A204.1 (cell line): ENCODE measurements around the gene PTPRT.

ENCODE experiments used
- FAIRE-seq: peaks from 2 replicates; lab custom pipeline; 2012; peaks lifted over from hg19 to GRCh38; lab: Jason Lieb, UNC

Gene PTPRT

DNA sequence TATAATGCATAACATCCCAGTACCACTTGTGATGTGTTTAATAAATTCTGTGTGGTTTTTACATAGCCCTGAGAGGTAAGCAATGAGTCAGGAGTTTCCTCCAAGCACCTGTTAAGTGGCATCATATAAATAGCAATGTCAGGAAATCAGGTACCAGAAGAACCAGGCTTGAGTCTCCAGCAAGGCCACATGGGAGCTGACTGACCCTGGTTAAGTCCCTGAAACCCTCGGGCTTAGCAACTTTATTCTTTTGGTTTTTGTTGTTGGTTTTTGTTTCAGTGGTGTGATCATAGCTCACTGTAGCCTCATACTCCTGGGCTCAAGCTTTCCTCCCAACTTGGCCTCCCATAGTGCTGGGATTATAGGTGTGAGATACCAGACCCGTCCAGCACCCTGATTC lies 70.0 kb downstream of the PTPRT start:
- no peak for FAIRE-seq

DNA sequence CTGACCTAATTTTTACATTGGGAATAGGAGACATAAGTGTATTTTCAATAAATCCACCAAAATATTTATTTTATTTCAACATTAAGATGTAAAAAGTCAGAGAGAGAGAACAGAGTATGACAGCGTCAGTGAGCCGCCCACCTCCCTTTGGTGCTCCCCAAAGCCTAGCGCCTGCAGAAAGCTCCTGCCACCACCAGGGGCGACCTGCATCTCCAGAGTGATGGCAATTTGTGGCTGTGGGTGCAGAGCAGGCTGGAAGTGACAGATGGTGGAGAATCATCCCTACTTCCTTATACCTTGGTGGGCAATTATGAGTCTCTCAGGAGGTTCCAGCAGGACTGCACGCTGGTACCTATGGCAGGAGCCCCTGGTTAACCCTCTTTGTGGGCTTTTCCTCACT lies 87.3 kb downstream of the PTPRT start:
- FAIRE-seq = no peak

DNA sequence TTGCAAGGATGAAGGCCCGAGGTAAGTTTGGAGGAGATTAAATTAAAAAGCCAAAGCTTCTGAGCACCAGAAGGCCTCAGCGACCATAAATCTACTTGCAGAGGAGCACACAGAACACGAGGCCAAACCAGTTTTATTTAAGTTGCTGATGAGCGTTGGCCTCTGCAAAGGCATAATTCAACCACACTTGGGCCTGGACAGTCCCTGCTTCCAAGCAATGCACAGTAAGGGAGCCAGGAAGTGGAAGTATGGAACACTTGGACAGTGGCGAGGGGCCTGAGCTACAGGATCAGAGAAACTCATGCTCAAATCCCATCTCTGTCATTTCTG lies 92.8 kb downstream of the PTPRT start:
- no peak for FAIRE-seq

DNA sequence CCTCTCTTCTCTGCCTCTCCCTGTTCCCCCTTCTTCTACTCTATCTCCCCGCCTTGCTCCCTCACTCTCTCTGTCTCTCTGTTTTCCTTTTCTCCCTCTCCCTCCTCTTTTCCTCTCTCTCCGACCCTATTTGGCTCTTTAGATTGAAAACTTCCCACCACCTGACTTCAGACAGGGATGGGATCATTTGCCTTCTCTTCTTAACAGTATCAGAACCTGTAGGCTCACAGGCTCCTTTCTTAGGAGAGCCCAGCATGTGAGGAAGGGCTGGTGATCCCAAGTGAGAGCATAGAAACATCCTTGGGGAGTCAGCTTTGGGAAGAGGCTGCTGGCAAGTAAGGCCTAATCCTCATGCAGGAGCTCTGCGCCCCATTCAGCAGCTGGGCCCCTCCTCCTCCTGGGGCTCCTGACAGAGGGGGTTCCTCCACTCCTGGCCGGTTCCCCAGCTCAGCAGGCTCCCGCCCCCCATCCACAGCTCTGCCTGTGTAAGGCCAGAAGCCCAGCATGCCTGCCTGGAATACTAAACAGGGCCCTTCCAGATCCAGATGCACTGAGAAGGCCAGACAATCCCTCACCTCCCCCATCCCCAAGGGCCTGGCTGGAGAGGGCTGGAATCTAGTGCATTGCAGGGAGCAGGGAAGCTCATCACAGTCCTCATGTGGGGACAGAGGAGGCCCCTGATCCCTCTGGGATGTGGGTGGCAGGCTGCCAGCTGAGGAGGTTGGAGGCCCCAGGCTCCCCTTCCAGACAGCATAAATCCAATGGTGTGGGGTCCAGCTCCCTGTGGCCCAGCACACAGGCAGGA lies 93.4 kb downstream of the PTPRT start:
- FAIRE-seq = no peak

DNA sequence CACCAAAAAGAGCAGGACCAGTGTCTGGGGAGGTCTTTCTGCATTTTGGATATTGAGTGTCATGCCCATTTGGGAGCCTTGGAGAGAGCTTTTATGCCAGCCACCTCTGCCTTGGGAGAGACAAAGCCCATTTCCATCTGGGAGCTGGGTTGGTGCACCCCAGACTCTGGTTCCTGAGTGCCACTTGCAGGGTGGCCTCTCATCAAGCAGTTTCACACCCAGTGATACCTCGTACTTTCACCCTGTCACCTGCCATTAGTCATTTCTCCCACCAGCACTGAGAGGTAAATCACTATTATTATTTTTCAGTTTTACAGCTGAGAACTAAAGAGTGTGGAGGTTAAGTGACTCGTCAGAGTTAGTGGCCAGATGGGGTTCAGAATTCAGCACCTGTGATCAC lies 94.7 kb downstream of the PTPRT start:
- FAIRE-seq = no peak

DNA sequence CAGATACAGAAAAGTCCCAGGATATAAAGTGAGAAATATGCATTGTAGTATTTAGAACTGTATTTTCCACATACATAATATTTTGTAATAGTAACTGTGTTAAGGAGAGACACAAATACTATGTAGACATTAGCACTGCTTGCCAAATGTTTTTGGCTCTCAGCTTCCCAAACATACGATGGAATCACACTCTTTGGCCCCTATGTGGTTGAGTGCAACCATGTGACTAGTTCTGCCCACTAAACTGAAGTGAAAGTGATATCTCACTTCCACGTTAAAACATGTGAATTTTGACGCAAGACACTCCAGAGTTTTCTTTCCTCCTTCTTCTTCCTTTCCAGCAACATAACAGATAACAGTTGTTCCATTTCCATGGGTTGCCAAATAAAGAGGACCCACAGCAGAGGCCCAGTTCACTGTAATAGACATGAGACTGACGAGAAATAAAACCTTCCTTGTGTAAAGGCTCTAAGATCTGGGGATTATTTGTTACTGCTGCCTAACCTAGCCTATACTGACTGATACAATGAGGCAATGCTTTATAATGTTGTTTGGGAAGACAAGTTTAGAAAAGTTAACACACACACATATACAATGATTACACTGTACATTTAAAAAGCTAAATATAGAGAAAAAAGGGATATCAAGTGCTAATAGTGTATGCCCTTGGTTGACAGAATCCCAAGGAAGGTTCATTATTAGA lies 97.2 kb downstream of the PTPRT start:
- no peak for FAIRE-seq

DNA sequence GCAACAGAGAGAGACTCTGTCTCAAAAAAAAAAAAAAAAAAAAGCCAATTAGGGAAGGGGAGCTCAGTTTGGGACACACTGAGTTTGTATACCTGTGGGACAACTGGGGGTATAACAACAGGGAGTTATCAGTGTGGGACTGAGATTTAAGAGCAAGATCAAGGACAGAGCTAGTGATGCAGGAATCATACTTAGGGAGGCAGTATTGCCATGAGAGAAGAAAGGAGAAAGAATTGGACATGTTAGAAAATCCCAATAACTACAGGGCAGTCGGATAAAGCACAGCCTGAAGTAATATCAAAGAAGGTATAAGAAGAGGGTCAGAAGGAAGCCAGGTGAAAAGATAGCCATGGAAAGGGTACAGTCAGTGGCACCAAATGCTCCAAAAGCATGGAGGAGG lies 121.2 kb downstream of the PTPRT start:
- FAIRE-seq = no peak

DNA sequence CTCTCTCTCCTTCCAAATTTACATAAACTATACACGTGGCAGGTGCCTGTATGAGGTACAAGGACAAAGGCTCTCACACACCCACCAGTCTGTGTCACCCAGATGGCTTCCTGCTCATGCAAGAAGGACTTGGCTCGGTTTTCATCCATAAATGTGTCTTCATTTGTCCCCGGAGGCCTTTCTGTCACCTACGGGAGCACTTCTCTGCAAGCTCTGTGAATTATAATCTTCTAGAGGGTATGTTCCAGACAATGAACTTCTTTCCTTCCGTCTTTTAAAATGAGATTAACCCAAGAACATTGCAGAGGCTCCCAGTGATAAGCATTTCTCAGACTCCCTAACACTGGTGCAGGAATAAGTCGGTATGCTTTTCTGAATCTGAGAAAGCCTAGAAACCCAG lies 123.6 kb downstream of the PTPRT start:
- FAIRE-seq = no peak

DNA sequence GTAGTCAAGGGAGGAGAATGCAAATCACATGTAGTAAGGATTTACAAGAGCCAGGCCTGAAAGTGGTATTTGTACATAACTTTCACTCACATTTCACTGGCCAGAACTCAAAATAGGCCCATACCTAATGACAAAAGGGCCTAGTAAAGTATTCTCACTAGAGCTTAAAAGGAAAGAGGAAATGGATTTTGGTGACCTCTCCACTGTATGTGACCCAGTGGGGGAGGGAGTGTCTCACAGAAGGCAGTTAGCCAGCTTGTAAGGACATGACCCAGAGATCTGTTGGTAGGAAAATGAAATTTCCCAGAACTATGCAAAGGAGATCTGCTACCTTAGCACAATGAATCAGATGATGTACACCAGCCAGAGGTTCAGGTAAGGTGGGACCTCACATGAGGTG lies 124.4 kb downstream of the PTPRT start:
- no peak for FAIRE-seq

DNA sequence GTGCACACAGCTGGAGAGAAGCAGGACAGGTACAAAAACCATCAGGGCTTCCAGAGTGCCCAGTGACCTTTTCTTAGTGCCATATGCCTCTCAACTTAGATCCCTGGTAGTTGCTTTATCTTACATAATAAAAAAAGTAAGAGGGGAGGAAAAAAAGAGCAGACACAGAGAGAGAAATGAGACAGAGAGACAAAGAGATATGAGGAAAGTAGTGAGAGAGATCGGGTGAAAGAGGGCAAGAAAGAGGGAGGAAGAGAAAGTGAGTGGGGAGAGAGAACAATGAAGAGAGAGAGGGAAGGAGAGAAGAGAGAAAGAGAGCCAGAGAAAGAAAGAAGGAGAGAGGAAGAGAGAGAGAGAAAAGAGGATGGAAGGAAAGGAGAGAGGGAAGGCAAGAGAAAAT lies 131.6 kb downstream of the PTPRT start:
- FAIRE-seq = no peak

DNA sequence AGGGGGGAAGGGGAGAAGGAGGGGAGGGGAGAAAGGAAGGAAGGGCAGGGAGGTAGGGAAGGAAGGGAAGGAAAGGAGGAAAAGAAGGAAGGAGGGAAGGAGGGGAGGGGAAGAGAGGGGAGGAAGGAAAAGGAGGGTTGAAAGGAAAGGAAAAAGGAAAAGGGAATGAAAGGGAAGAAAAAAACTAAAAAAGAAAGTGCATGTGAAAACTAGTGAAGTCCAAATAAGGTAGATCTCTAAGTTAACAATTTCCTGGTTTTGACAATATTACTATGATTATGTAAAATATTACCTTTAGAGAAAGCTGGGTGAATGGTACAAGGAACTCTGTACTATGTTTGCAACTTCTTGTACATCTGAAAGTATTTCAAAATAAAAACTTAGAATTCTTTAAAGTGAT lies 132.4 kb downstream of the PTPRT start:
- no peak for FAIRE-seq

DNA sequence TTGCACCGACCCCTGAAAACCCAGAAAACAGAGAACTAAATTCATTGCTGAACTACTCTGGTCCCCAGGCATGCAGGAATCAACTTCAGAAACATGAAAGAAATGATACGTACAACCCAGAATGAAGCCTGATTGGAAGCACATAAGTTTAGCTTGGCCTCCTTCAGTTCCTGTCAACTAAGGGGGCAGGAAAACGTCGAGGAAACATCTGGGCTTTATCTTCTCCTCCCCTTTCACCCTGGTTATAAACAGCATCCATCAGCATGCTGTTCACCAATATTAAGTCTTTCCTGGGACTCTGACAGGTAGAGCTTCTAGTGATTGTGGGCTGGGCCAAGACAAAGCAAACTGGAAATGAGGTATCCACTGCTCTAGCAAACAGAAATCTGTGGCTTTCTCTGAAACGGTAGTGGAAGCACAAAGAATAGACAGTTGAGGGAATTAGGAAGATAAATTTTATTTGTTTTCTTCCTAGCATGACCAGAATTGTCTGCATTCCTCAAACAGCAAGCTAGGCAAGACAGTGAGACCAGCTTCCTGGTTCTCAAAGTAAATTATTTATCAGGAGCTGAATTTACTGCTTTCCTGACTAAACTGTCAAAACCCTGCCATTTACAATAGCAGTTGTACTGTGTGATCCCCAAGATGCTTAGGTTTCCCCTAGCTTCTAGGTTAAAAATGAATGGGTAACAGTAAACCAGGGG lies 134.4 kb downstream of the PTPRT start:
- FAIRE-seq = no peak

DNA sequence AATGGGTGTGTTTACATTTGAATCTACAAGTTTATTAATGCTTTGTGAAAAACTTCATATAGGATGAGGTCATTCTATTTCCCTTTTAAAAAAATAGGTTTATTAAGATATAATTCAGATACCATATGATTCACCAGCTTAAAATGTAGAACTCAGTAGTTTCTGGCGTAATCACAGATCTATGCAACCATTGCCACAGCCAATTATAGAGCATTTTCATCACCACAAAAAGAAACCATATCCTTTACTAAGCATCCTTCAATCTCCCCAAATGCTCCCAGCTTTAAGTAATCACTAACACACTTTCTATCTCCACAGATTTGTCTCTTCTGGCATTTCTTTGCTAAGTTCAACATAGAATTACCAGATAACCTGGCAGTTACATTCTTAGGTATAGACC lies 137.2 kb downstream of the PTPRT start:
- no peak for FAIRE-seq

DNA sequence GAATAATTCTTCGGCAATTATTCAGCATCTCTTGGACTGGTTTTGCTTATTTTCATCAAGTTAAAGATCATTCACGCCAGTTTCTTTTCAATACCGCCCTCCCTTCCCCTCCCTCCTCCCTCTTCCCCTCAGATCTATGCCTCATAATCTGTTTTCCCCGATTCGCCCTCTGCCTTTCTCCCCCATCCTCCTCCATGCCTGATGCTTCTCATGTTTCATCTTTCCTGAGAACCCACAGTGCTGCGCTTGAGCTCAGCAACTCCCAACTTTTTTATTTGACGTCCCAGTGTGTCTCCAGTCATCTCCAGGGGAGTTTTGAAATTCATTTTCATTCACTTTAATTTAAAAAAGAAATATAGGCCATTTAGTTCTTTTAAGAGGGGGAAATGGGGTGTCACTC lies 142.7 kb downstream of the PTPRT start:
- no peak for FAIRE-seq

DNA sequence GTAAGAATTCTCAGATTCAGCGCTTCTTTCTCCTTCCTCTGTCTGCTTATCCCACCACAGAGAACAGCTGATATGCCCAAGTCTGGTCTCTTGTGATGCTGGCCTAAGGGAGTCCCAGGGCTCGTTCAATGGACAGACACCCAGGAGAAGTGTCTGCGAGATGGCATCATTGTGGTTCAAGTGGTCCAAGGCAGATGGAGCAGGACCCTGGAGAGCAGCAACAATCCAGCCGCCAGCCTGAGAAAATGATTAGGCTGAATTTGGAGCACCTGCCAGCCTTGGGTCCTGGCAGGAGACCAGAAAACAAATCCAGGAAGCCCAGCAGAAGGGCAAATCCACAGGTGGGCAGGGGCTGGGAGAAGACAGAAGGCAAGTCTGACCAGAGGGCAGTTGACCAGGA lies 145.8 kb downstream of the PTPRT start:
- FAIRE-seq = no peak

DNA sequence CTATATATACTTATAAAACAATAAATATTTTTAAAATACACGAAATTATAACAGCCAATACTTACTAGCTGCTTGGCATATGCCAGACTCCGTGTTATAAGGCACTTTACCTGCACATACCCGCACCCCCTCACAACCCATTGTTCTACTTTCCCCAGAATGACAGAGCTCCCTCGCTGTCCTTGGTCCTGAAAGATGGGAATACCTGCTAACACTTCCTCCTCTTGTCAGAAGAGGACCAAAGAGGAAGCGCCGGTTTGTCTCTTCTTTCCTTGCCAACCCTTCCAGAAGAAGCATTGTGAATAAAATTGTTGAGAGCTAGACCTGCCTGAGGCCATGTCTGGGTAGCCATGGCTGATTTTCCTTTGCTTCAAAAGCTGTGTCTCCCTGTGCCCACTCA lies 149.3 kb downstream of the PTPRT start:
- no peak for FAIRE-seq

DNA sequence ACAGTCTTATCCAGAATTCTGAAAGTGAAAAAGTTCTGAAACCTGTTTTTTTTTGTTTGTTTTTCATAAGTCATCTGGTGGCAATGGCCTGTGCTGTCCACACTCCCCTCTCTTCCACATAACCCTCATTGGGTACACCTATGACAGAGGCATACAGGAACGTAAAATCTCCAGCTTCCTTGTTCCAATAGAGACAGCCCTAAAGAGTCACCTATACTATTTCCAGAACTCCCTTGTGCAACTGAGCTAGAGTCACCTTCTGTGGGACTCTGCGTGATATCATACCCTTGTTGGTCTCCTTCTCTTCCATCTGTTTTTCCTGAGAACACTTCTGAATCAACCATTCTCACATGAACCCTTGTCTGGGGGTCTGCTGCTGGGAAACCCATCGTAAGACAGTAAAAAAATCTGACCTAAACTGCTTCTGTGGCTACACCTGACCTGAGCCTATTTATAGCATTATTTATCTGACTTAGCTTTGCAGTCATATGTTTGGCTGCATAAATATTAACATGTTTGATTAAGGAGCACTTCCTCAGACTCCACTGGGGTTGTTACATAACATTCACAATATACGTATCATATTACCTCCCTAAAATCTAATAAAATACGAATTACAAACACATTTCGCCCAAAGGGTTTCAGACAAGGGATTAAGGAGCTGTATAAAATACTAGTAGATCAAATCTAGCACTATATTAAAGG lies 151.9 kb downstream of the PTPRT start:
- FAIRE-seq = no peak

DNA sequence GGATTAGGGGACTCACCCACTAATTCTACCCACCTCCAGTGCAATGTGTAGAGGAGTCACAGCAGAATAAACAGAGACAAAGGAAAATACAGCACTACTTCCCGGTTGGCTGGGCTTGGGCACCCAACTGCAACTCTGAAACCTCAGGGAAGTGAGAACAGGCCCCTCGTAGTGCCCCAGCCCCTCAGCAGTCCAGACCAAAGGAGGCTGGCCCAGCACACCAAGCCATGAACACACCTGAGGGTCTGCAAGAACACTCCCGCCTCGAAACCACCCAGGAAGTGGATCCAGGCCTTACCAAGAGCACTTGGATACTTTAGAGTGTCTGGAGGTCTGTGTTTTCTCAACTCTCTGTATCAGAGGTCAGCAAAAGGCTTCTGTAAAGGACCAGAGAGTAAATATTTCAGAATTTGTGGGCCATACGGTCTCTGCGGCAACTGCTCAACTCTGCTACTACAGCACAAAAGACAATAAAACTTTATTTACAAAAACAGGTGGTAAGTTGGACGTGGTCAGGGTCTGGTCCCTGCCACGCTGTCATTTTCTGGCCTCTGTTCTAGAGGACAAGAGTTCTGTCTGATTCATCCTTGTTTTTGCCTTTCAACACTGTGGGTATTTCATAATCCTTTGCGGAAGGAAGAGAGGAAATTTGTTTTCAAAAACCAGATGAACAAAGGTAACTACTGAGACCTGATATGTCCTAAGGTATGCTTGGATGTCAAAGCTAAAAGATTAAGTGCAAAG lies 154.6 kb downstream of the PTPRT start:
- no peak for FAIRE-seq

DNA sequence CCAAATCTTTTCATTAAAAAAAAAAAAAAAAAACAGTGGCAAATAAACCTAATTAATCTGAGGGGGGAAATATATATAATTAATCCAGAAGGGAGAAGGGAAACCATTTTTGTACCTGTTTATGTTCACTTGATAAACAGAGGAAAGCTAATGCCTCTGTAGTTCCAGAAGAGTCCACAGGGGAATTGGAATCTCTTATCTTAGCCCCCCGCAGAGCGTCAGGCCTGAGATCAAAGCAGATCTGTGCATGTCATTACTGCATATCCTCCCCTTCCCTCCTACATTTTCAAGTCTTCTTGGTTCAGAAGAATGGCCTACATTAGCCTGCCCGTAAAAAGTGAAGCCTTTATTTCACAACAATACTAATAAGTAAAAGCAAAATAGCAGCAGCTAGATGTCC lies 157.2 kb downstream of the PTPRT start:
- no peak for FAIRE-seq

DNA sequence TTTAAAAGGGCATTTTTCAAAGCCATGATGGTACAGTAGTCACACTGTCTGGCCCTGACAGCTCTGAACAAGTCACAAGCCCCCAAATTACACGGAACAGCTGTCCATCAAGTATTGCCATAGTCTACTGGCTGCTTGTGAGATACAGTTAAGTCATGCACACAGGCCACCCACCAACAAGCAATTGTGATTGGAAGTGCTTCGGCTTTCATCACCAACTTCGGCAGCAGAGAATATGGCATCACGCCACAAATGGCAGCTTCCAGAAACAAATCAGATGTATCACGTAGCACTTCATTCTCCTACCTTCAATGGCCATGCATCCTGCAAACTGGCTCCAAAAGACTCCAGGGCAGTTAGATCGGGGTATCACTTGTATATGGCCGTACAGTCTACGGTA lies 160.5 kb downstream of the PTPRT start:
- FAIRE-seq = no peak

DNA sequence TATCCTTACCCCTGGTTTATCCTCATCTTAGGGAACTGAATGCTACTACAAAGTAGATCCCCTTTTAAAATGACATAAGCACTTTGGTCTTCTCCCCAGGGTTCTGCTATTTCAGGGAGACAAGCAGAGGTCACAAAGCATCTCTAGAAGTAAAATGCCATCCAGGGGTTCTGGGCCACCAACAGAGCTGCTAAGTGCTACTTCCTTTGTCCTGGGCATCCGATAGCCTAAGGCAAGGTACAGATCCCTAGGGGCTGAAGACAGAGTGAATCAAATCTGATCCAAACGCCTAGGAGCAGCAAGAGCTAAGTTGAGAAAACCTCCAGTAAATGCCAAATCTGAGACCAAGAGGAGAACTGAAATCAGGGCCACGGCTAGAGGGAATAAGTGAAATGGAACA lies 161.2 kb downstream of the PTPRT start:
- FAIRE-seq = no peak

DNA sequence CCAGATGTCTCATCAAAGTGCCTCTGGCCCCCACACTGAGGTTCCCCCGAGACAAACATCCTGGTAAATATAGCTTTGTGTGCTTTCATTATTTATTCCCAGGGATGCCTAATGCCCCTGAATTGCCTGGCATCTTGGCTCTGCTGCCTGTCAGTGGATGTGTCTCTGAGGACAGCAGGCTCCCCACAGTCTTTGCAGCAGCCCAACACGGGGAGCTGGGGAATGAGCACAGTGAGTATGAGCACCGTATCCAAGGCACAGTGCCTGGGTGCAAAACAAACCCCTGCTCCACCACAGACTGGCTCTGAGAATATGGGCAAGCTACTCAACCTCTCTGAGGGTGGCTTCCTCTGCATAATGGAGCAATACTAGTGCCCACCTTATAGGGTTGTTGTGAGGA lies 165.9 kb downstream of the PTPRT start:
- no peak for FAIRE-seq
